H1 (cell line): ENCODE data around the gene TMEM134. TPM values are rescaled to one million over a fixed set of nuclear protein-coding genes. Genes with fewer than 3 reads are reported as not detected.

Source experiments
- CTCF ChIA-PET: fragments of 300-600 bp; sonication (Branson Sonifier 250); formaldehyde crosslinking; loops from one replicate; lab custom pipeline; 2021; ENCODE audit not compliant: partially characterized antibody; lab: Charles Lee
- POLR2A ChIA-PET: fragments of 300-600 bp; sonication (Branson Sonifier 250); formaldehyde crosslinking; loops from one replicate; lab custom pipeline; 2021; ENCODE audit warnings: inconsistent platforms; ENCODE audit not compliant: partially characterized antibody; lab: Charles Lee
- DNase-seq, 2 experiments: peaks; one replicate each; pipeline versions ENCODE4 v3.0.0 to v3.0.0-alpha.2; 2010 to 2022; ENCODE audit warnings: low spot score in 2 of 2, low read depth in 1 of 2, mixed read lengths in 1 of 2
- FAIRE-seq: peaks from 2 replicates; lab custom pipeline; 2011; peaks lifted over from hg19 to GRCh38; lab: Jason Lieb, UNC
- H2AFZ ChIP-seq: 2 replicates; pipeline ENCODE4 v1.8.1; 2012; ENCODE audit warnings: low read length, inconsistent platforms
- H2AK5ac ChIP-seq: 2 replicates; pipeline ENCODE4 v1.6.1; 2013; ENCODE audit warnings: low read depth, low read length
- H2BK120ac ChIP-seq: replicated peaks from 2 replicates; pipeline ENCODE3; 2013; ENCODE audit warnings: low read depth, low read length, inconsistent platforms
- H2BK12ac ChIP-seq: 2 replicates; pipeline ENCODE4 v1.6.1; 2013; ENCODE audit warnings: low read depth, low read length
- H2BK15ac ChIP-seq: 2 replicates; pipeline ENCODE4 v1.6.1; 2013; ENCODE audit warnings: low read length
- H2BK20ac ChIP-seq: 2 replicates; pipeline ENCODE4 v1.6.1; 2013; ENCODE audit warnings: low read length
- H2BK5ac ChIP-seq: 2 replicates; pipeline ENCODE4 v1.6.1; 2013; ENCODE audit warnings: low read depth, low read length
- H3K14ac ChIP-seq: 2 replicates; pipeline ENCODE4 v1.6.1; 2013; ENCODE audit warnings: inconsistent platforms; ENCODE audit not compliant: insufficient read length
- H3K18ac ChIP-seq: 2 replicates; pipeline ENCODE4 v1.6.1; 2013; ENCODE audit warnings: low read length; ENCODE audit errors: extremely low read depth
- H3K23ac ChIP-seq: 2 replicates; pipeline ENCODE4 v1.6.1; 2013; ENCODE audit warnings: inconsistent platforms; ENCODE audit not compliant: insufficient read length
- H3K23me2 ChIP-seq: 2 replicates; pipeline ENCODE4 v1.6.1; 2013; ENCODE audit warnings: low read depth, low read length
- H3K27ac ChIP-seq: 2 replicates; pipeline ENCODE4 v1.6.1; 2011; ENCODE audit warnings: low read depth, low read length, inconsistent platforms
- H3K27me3 ChIP-seq, 4 experiments: replicated peaks in 1 of 4; 1 replicate in 1 of 4; 2 replicates in 3 of 4; pipeline versions ENCODE4 v1.6.1 to v1.8.1; 2011 to 2013; ENCODE audit warnings: low read length in 3 of 4, mild to moderate bottlenecking in 3 of 4, inconsistent platforms in 2 of 4, mixed read lengths in 2 of 4, moderate library complexity in 1 of 4; ENCODE audit not compliant: control insufficient read depth in 3 of 4, insufficient read depth in 3 of 4; ENCODE audit errors: extremely low read depth in 1 of 4
- H3K36me3 ChIP-seq, 4 experiments: 2 replicates each; pipeline versions ENCODE4 v1.6.1 to v1.8.1; 2011 to 2013; ENCODE audit warnings: mild to moderate bottlenecking in 4 of 4, low read length in 3 of 4, moderate library complexity in 2 of 4, control low read depth in 1 of 4, inconsistent platforms in 1 of 4; ENCODE audit not compliant: insufficient read depth in 4 of 4, control insufficient read depth in 2 of 4
- H3K4ac ChIP-seq: replicated peaks from 2 replicates; pipeline ENCODE3; 2013; ENCODE audit warnings: low read length, low read depth, mixed read lengths, inconsistent platforms; ENCODE audit not compliant: insufficient read length
- H3K4me1 ChIP-seq, 4 experiments: replicated peaks in 1 of 4; 1 replicate in 1 of 4; 2 replicates in 3 of 4; pipeline versions ENCODE4 v1.6.1 to v1.8.1; 2011 to 2013; ENCODE audit warnings: low read length in 3 of 4, inconsistent platforms in 2 of 4, mixed read lengths in 1 of 4; ENCODE audit not compliant: insufficient read depth in 4 of 4, control insufficient read depth in 3 of 4
- H3K4me2 ChIP-seq, 2 experiments: 2 replicates each; pipeline versions ENCODE4 v1.6.1 to v1.8.1; 2011 to 2013; ENCODE audit warnings: low read depth in 2 of 2, low read length in 2 of 2, control low read depth in 1 of 2, inconsistent platforms in 1 of 2, mild to moderate bottlenecking in 1 of 2; ENCODE audit not compliant: insufficient read depth in 1 of 2
- H3K4me3 ChIP-seq, 4 experiments: fragments of 200-600, 300-600 bp in 1 of 4; sonication (generic), shearing (Covaris generic), sonication (Bioruptor Twin) in 1 of 4; 2 replicates each; pipeline versions ENCODE4 v1.5.1 to v1.8.1; 2011 to 2016; ENCODE audit warnings: low read length in 4 of 4, low read depth in 3 of 4, control low read depth in 2 of 4, inconsistent platforms in 2 of 4, mild to moderate bottlenecking in 2 of 4, mixed read lengths in 1 of 4, moderate library complexity in 1 of 4; ENCODE audit not compliant: insufficient read depth in 2 of 4; ENCODE audit errors: extremely low read depth in 1 of 4
- H3K56ac ChIP-seq: replicated peaks from 2 replicates; pipeline ENCODE3; 2013; ENCODE audit warnings: low read depth, mild to moderate bottlenecking, mixed read lengths, low read length, inconsistent platforms; ENCODE audit not compliant: insufficient read length
- H3K79me1 ChIP-seq: 2 replicates; pipeline ENCODE4 v1.6.1; 2013; ENCODE audit warnings: low read depth, low read length, control low read depth
- H3K79me2 ChIP-seq, 2 experiments: 2 replicates each; pipeline versions ENCODE4 v1.6.1 to v1.8.1; 2012 to 2013; ENCODE audit warnings: low read length in 2 of 2, mild to moderate bottlenecking in 2 of 2, inconsistent platforms in 1 of 2; ENCODE audit not compliant: insufficient read depth in 2 of 2, control insufficient read depth in 1 of 2
- H3K9ac ChIP-seq, 4 experiments: replicated peaks in 1 of 4; 1 replicate in 1 of 4; 2 replicates in 3 of 4; pipeline versions ENCODE4 v1.6.1 to v1.8.1; 2011 to 2013; ENCODE audit warnings: low read depth in 3 of 4, low read length in 3 of 4, control low read depth in 2 of 4, mild to moderate bottlenecking in 2 of 4, moderate library complexity in 2 of 4, inconsistent platforms in 1 of 4; ENCODE audit errors: extremely low read depth in 1 of 4
- H3K9me3 ChIP-seq, 2 experiments: 2 replicates each; pipeline versions ENCODE4 v1.6.1 to v1.8.1; 2012 to 2013; ENCODE audit warnings: mild to moderate bottlenecking in 2 of 2, moderate library complexity in 2 of 2, control low read depth in 1 of 2, inconsistent platforms in 1 of 2, low read depth in 1 of 2, low read length in 1 of 2, mixed read lengths in 1 of 2; ENCODE audit not compliant: insufficient read depth in 2 of 2
- H4K20me1 ChIP-seq, 2 experiments: replicated peaks in 1 of 2; 2 replicates each; pipeline versions ENCODE3 to v1.8.1; 2011 to 2013; ENCODE audit warnings: inconsistent platforms in 2 of 2, low read length in 2 of 2, mild to moderate bottlenecking in 1 of 2; ENCODE audit not compliant: insufficient read depth in 2 of 2, control insufficient read depth in 1 of 2
- H4K5ac ChIP-seq: 2 replicates; pipeline ENCODE4 v1.6.1; 2013; ENCODE audit warnings: low read length, low read depth, mixed read lengths, inconsistent platforms; ENCODE audit not compliant: insufficient read length
- H4K8ac ChIP-seq: 2 replicates; pipeline ENCODE4 v1.8.0; 2013; ENCODE audit warnings: mild to moderate bottlenecking, moderate library complexity, low read length, inconsistent platforms; ENCODE audit not compliant: insufficient read depth; ENCODE audit errors: extremely low read depth
- H4K91ac ChIP-seq: replicated peaks from 2 replicates; pipeline ENCODE3; 2013; ENCODE audit warnings: low read length, mixed read lengths, inconsistent platforms; ENCODE audit not compliant: insufficient read length
- ATF2 ChIP-seq: IDR thresholded peaks from 2 replicates; pipeline ENCODE4 v1.6.1; 2012; ENCODE audit warnings: low read length, inconsistent platforms
- CBX8 ChIP-seq: fragments of 300-800, 300-1000 bp; sonication (generic); IDR thresholded peaks from 2 replicates; pipeline ENCODE4 v1.7.1; 2016; ENCODE audit warnings: low read depth, low read length, borderline replicate concordance
- CEBPB ChIP-seq: IDR thresholded peaks from 2 replicates; pipeline ENCODE4 v1.6.1; 2012; ENCODE audit warnings: low read depth, low read length
- EGR1 ChIP-seq: IDR thresholded peaks from 2 replicates; pipeline ENCODE4 v1.6.1; 2011; ENCODE audit warnings: low read depth, low read length, borderline replicate concordance
- FOSL1 ChIP-seq: IDR thresholded peaks from 2 replicates; pipeline ENCODE4 v1.6.1; 2011; ENCODE audit warnings: mild to moderate bottlenecking, low read depth, low read length, moderate library complexity; ENCODE audit not compliant: insufficient read depth
- HDAC6 ChIP-seq: IDR thresholded peaks from one replicate; pipeline ENCODE4 v1.7.1; 2012; ENCODE audit warnings: low read depth, mild to moderate bottlenecking, inconsistent platforms, low read length, moderate library complexity
- KDM1A ChIP-seq: fragments of 200-600, 300-600 bp; sonication (generic); IDR thresholded peaks from 2 replicates; pipeline ENCODE4 v1.7.1; 2016; ENCODE audit warnings: mild to moderate bottlenecking, low read length, borderline replicate concordance
- MAX ChIP-seq: IDR thresholded peaks from 2 replicates; pipeline ENCODE4 v1.6.1; 2012; ENCODE audit warnings: inconsistent platforms
- SP2 ChIP-seq: IDR thresholded peaks from 2 replicates; pipeline ENCODE4 v1.6.1; 2012; ENCODE audit warnings: mild to moderate bottlenecking, low read length, inconsistent platforms
- TAF1 ChIP-seq: IDR thresholded peaks from 2 replicates; pipeline ENCODE4 v1.6.1; 2011; ENCODE audit warnings: mild to moderate bottlenecking, low read depth, low read length
- YY1 ChIP-seq: IDR thresholded peaks from 2 replicates; pipeline ENCODE4 v1.6.1; 2011; ENCODE audit warnings: low read depth, mild to moderate bottlenecking, low read length
- WGBS, 2 experiments: shearing (Covaris generic) in 1 of 2; methylation state at CpG; one replicate each; pipeline versions ENCODE4 v1.1.6 to v1.1.7; 2013 to 2015; ENCODE audit warnings: low lambda C conversion rate in 2 of 2, mixed read lengths in 2 of 2, inconsistent platforms in 1 of 2, low coverage in 1 of 2, missing lambda C conversion rate in 1 of 2; ENCODE audit not compliant: insufficient replicate concordance in 2 of 2, insufficient coverage in 1 of 2, insufficient read length in 1 of 2; ENCODE audit errors: extremely low coverage in 1 of 2, missing lambda C conversion rate in 1 of 2; 5-methylcytosine and 5-hydroxymethylcytosine counted together
- polyA plus RNA-seq, 7 experiments: library from polyadenylated mRNA; depleted of rRNA in 3 of 7; stranded (reverse) in 5 of 7; unstranded in 2 of 7; fragments of >200 nt in 5 of 7; fragments of 200-250 nt in 2 of 7; gene quantifications; 1 replicate in 5 of 7; 2 replicates in 1 of 7; 4 replicates in 1 of 7; pipeline versions ENCODE4 v1.2.1 to v1.2.3, GENCODE V29; 2011 to 2013; ENCODE audit warnings: missing spikeins in 2 of 7, mixed read lengths in 2 of 7
- total RNA-seq: library from RNA; stranded (reverse); fragmentation: NEBNext Ultra II Directional; extraction: Animal tissue kit (Norgen Biotek cat#: 25700); gene quantifications from 2 replicates; pipeline ENCODE4 v1.2.1, GENCODE V29; 2021

Gene TMEM134
- total and polyA plus RNA-seq, 2 of the 8 experiments (the other 6 are each of a cell fraction or from before 2014, with no cell fraction given): 32.4 to 229 TPM

GRCh38 chr11:67451658-67451976 lies 17.4 kb downstream of the TMEM134 start:
- ChIA-PET POLR2A (interaction anchor here (1.4 to 2.2 kb wide), 6 partner anchors 9 to 24 kb away, joined by 3 to 15 read pairs (median 8); partner anchors contain the start of genes CORO1B, PTPRCAP and RPS6KB2), CTCF (interaction anchor here (1.0 to 2.1 kb wide), 6 partner anchors 9 to 50 kb away, joined by 3 to 8 read pairs (median 4); partner anchors contain the start of gene PPP1CA)
- Histone ChIP-seq H3K23ac (no peak overlapping the region), H3K4ac (no peak overlapping the region), H4K20me1 (no peaks in the 10 kb centered on the region), H2BK120ac (no peak overlapping the region), H2BK15ac (0 out of 2 replicates have a peak overlapping the region, but pooled peaks have one; percentile 46), H3K9me3 (no peaks in the 10 kb centered on the region), H3K27me3 (no peaks in the 10 kb centered on the region), H3K4me3 (no peak overlapping the region), H2BK20ac (no peak overlapping the region), H2AK5ac (no peak overlapping the region), H3K36me3 (no peaks in the 10 kb centered on the region), H3K27ac (no peak overlapping the region), H3K79me2 (no peaks in the 10 kb centered on the region), H4K5ac (no peak overlapping the region), H2BK5ac (no peak overlapping the region), H3K79me1 (no peaks in the 10 kb centered on the region), H4K91ac (no peak overlapping the region), H3K14ac (no peak overlapping the region), H3K4me1 (no peaks in the 10 kb centered on the region), H2BK12ac (no peak overlapping the region), H3K23me2 (no peaks in the 10 kb centered on the region), H4K8ac (no peak overlapping the region), H3K18ac (no peak overlapping the region), H3K56ac (no peak overlapping the region), H3K9ac (no peak overlapping the region), H2AFZ (no peak overlapping the region), H3K4me2 (no peak overlapping the region)
- FAIRE-seq (no peak), DNase-seq (no peak)
- WGBS, 2 experiments: 87% methylated on average over 14 of the region's 14 CpGs; no CpG with 5 or more reads in 1 of the 2 experiments
- TF ChIP-seq SP2 (no peak), TAF1 (no peak), EGR1 (no peak), MAX (no peak), CEBPB (no peak), KDM1A (no peak), ATF2 (no peak), YY1 (no peak), CBX8 (no peak), FOSL1 (no peak), HDAC6 (no peak)
